Adrenal gland (tissue), 5 donors: ENCODE measurements around the gene CEMIP2.

Experiments used
- POLR2A ChIP-seq, 2 donors: fragments of 450-650 bp; IDR thresholded peaks; one replicate each; pipeline ENCODE4 v1.6.1; 2017; ENCODE audit warnings: antibody characterized with exemption in 2 of 2, mild to moderate bottlenecking in 2 of 2, moderate library complexity in 1 of 2
- TF ChIP-seq, protein P1 (sequence below), 6 experiments: fragments of 450-650 bp in 4 of 6; fragments of 200-600 bp in 2 of 6; sonication (generic) in 1 of 6; IDR thresholded peaks; 1 replicate in 5 of 6; 2 replicates in 1 of 6; pipeline versions ENCODE4 v1.5.1 to v1.8.0; 2016 to 2021; ENCODE audit warnings: antibody characterized with exemption in 6 of 6, mild to moderate bottlenecking in 2 of 6, moderate library complexity in 1 of 6
- donor health status: DM: no; HTN: no; CAD: no.

DNA sequence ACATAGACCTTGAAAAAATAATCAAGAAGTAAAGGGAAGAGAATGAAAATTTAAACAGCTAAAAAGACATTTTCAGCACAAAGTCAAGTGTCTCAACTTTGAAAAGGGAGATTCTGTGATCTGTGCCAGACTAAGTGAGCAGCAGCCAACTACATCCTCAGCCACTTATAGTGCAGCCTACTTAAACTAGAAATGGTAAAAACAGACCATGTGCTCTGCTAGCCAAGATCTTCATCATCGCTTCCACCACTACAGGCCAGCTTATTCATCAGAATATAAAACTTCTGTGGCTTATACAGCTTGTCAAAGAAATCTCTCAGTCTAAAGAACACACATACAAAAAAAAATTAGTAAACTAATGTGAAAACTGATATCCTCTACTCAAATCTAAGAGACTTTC, 63.5 kb downstream of the CEMIP2 start:
- TF ChIP-seq, protein P1, sequence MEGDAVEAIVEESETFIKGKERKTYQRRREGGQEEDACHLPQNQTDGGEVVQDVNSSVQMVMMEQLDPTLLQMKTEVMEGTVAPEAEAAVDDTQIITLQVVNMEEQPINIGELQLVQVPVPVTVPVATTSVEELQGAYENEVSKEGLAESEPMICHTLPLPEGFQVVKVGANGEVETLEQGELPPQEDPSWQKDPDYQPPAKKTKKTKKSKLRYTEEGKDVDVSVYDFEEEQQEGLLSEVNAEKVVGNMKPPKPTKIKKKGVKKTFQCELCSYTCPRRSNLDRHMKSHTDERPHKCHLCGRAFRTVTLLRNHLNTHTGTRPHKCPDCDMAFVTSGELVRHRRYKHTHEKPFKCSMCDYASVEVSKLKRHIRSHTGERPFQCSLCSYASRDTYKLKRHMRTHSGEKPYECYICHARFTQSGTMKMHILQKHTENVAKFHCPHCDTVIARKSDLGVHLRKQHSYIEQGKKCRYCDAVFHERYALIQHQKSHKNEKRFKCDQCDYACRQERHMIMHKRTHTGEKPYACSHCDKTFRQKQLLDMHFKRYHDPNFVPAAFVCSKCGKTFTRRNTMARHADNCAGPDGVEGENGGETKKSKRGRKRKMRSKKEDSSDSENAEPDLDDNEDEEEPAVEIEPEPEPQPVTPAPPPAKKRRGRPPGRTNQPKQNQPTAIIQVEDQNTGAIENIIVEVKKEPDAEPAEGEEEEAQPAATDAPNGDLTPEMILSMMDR (IDR thresholded peaks at IDR 0.05) = no peak
- TF ChIP-seq POLR2A (IDR thresholded peaks at IDR 0.05) = no peak
